ENCODE measurements around the gene GABRP. TPM values are rescaled to one million over a fixed set of nuclear protein-coding genes. Genes with fewer than 3 reads are reported as not detected.

The GABRP gene
- total and polyA plus RNA-seq, 2 experiments from 2014 or later = 3.6 to 6.3 TPM

DNA sequence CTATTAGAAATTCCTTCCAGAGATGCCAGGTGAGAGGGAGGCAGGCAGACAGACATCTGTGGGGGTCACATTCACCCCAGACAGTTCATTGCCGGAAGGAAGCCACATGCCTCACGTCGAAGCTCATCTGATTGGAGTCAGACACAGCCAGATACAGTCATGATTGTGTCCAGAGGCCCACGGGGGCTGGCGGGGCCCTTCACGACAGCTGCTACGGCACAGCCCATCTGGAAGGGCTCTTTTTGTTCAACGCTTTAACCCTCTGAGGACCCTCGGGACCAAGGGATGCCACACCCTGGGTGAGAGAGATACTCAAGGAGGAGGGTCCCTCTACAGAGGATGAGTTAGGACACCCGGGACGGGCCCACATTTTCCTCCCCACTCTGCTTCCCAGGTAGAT is 31.9 kb upstream of the GABRP start (continued):
- TF ChIP-seq, protein P1, sequence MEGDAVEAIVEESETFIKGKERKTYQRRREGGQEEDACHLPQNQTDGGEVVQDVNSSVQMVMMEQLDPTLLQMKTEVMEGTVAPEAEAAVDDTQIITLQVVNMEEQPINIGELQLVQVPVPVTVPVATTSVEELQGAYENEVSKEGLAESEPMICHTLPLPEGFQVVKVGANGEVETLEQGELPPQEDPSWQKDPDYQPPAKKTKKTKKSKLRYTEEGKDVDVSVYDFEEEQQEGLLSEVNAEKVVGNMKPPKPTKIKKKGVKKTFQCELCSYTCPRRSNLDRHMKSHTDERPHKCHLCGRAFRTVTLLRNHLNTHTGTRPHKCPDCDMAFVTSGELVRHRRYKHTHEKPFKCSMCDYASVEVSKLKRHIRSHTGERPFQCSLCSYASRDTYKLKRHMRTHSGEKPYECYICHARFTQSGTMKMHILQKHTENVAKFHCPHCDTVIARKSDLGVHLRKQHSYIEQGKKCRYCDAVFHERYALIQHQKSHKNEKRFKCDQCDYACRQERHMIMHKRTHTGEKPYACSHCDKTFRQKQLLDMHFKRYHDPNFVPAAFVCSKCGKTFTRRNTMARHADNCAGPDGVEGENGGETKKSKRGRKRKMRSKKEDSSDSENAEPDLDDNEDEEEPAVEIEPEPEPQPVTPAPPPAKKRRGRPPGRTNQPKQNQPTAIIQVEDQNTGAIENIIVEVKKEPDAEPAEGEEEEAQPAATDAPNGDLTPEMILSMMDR (conservative IDR thresholded peaks at IDR 0.05; ENCODE audit: low read depth in 2 of 2) = no peak
- TF ChIP-seq ZNF114 (CRISPR knock-in tag; IDR thresholded peaks at IDR 0.05) (no peak), POLR2AphosphoS5 (IDR thresholded peaks at IDR 0.05; ENCODE audit: low read depth) (no peak), ZNF331 (CRISPR knock-in tag; IDR thresholded peaks at IDR 0.05; ENCODE audit: low read depth) (no peak), STAT1 (IDR thresholded peaks at IDR 0.05; ENCODE audit: unreplicated experiment) (no peak), NANOG (IDR thresholded peaks at IDR 0.05; ENCODE audit: borderline replicate concordance) (no peak)
- TF ChIP-seq, protein P2, sequence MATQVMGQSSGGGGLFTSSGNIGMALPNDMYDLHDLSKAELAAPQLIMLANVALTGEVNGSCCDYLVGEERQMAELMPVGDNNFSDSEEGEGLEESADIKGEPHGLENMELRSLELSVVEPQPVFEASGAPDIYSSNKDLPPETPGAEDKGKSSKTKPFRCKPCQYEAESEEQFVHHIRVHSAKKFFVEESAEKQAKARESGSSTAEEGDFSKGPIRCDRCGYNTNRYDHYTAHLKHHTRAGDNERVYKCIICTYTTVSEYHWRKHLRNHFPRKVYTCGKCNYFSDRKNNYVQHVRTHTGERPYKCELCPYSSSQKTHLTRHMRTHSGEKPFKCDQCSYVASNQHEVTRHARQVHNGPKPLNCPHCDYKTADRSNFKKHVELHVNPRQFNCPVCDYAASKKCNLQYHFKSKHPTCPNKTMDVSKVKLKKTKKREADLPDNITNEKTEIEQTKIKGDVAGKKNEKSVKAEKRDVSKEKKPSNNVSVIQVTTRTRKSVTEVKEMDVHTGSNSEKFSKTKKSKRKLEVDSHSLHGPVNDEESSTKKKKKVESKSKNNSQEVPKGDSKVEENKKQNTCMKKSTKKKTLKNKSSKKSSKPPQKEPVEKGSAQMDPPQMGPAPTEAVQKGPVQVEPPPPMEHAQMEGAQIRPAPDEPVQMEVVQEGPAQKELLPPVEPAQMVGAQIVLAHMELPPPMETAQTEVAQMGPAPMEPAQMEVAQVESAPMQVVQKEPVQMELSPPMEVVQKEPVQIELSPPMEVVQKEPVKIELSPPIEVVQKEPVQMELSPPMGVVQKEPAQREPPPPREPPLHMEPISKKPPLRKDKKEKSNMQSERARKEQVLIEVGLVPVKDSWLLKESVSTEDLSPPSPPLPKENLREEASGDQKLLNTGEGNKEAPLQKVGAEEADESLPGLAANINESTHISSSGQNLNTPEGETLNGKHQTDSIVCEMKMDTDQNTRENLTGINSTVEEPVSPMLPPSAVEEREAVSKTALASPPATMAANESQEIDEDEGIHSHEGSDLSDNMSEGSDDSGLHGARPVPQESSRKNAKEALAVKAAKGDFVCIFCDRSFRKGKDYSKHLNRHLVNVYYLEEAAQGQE (IDR thresholded peaks at IDR 0.05; ENCODE audit: unreplicated experiment) = no peak
- TF ChIP-seq, protein P3, sequence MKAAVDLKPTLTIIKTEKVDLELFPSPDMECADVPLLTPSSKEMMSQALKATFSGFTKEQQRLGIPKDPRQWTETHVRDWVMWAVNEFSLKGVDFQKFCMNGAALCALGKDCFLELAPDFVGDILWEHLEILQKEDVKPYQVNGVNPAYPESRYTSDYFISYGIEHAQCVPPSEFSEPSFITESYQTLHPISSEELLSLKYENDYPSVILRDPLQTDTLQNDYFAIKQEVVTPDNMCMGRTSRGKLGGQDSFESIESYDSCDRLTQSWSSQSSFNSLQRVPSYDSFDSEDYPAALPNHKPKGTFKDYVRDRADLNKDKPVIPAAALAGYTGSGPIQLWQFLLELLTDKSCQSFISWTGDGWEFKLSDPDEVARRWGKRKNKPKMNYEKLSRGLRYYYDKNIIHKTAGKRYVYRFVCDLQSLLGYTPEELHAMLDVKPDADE (IDR thresholded peaks at IDR 0.05) = no peak

DNA sequence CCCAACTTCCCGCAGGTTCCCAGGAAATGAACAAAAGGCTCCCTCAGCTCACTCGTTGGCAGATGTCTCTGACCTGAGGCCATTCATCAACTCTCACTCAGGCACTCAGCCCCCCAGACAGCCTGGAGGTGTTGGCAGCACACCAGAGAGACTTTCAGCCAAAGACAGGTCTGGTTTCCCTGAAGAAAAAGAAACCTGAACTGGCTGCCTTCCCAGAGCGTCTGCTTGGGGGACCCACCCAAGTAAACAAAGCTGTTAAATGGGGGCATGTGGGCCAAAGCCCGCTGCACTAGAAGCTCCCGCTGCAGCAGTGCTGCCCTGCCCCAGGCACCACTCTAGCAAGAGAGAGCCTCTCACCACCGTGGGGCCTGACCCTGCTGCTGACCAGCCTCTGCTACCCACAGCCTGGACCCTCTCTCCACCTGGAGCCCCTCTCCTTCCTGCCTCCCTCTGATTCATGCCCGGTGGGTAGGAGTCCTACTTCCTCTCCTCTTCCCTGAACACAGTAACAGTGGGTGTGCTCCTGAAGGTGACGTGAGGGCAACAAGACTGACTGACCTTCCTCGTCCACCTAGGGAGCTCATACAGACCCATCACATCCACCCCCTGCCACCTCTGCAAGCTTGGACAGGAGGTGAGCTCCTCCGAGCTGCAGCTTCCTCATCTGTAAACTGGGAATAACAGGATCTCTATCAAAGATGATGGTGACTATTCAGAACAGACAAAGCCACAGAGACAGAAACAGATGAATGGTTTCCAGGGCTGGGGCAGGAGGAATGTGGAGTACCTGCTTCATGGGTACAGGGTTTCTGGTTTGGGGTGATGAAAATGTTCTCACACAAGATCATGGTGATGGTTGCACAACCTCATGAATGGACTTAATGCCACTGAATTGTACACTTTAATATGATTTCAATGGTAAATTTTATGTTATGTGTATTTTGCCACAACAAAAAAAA is 31.0 kb upstream of the GABRP start:
- ATAC-seq (no peak), DNase-seq (ENCODE audit: low spot score) (no peak)
- Mint-ChIP-seq H3K27ac (no peak overlapping the region; the same call in 1 of the 2 replicates), H3K9me3 (peaks cover 4% of the 10 kb centered on the region; the same call in 1 of the 3 replicates), H3K27me3 (ENCODE audit: insufficient read depth, low read depth, poor library complexity) (peaks cover 5% of the 10 kb centered on the region), H3K36me3 (ENCODE audit: low read depth) (peaks cover 7% of the 10 kb centered on the region; the same call in 2 of the 3 replicates), H3K4me3 (no peak overlapping the region), H3K4me1 (peaks cover 22% of the 10 kb centered on the region)
- no peaks in the 10 kb centered on the region for H3K27me3 ChIP-seq (ENCODE audit: insufficient read depth)
- H3K4me2 ChIP-seq = no peak overlapping the region
- no peak overlapping the region for H3K4me3 ChIP-seq
- H3K79me2 ChIP-seq (replicated peaks; ENCODE audit: insufficient read depth) = no peaks in the 10 kb centered on the region
- no peaks in the 10 kb centered on the region for H3K36me3 ChIP-seq (ENCODE audit: insufficient read depth)
- H3K9me2 ChIP-seq (ENCODE audit: insufficient read depth) = peaks cover 28% of the 10 kb centered on the region
- H3K27ac ChIP-seq (ENCODE audit: low read depth) = no peak overlapping the region
- no peaks in the 10 kb centered on the region for H4K20me1 ChIP-seq (replicated peaks; ENCODE audit: insufficient read depth)
- no peak overlapping the region for H2AFZ ChIP-seq
- H3K4me1 ChIP-seq (ENCODE audit: insufficient read depth) = peaks cover 8% of the 10 kb centered on the region
- H3F3A ChIP-seq (replicated peaks; ENCODE audit: low read depth) = no peaks in the 10 kb centered on the region
- TF ChIP-seq, protein P2 (IDR thresholded peaks at IDR 0.05; ENCODE audit: unreplicated experiment) = no peak
- TF ChIP-seq EZH2 (IDR thresholded peaks at IDR 0.05; ENCODE audit: low read depth, unreplicated experiment) (no peak), ZNF114 (CRISPR knock-in tag; IDR thresholded peaks at IDR 0.05) (no peak), STAT1 (IDR thresholded peaks at IDR 0.05; ENCODE audit: unreplicated experiment) (no peak), POLR2AphosphoS5 (IDR thresholded peaks at IDR 0.05; ENCODE audit: low read depth) (no peak), NANOG (IDR thresholded peaks at IDR 0.05; ENCODE audit: borderline replicate concordance) (no peak), ZNF331 (CRISPR knock-in tag; IDR thresholded peaks at IDR 0.05; ENCODE audit: low read depth) (no peak), EZH2phosphoT487 (IDR thresholded peaks at IDR 0.05; ENCODE audit: unreplicated experiment) (no peak)
- TF ChIP-seq, protein P3 (IDR thresholded peaks at IDR 0.05) = no peak
- TF ChIP-seq, protein P1 (conservative IDR thresholded peaks at IDR 0.05; ENCODE audit: low read depth in 2 of 2) = no peak

All from GM23338 (cell line).